GM23338 (cell line): Measurements from ENCODE around the gene IFNA17. TPM values are rescaled to one million over a fixed set of nuclear protein-coding genes. Genes with fewer than 3 reads are reported as not detected.

Experiments
- ATAC-seq: fragments of 200-7000 bp; cut with Tn5 transposase; 3 replicates; pipeline ENCODE4 v1.9.1; 2020
- DNase-seq: peaks from one replicate; pipeline ENCODE4 v3.0.0-alpha.2; 2015; ENCODE audit warnings: low spot score
- H2AFZ ChIP-seq: fragments of 200-600 bp; sonication (generic); 2 replicates; pipeline ENCODE4 v1.8.0; 2016; ENCODE audit warnings: antibody characterized with exemption, mild to moderate bottlenecking, moderate library complexity
- H3F3A ChIP-seq: fragments of 200-600 bp; sonication (generic); replicated peaks from 2 replicates; pipeline ENCODE4 v1.8.0; 2017; ENCODE audit warnings: antibody characterized with exemption, mixed run types, low read depth
- H3K27ac ChIP-seq: fragments of 200-600 bp; sonication (generic); 2 replicates; pipeline ENCODE4 v1.6.1; 2016; ENCODE audit warnings: low read depth
- H3K27me3 ChIP-seq: fragments of 200-600 bp; sonication (generic); 2 replicates; pipeline ENCODE4 v1.8.0; 2016; ENCODE audit warnings: mild to moderate bottlenecking, mixed run types, moderate library complexity; ENCODE audit not compliant: insufficient read depth
- H3K36me3 ChIP-seq: fragments of 200-600 bp; sonication (generic); 2 replicates; pipeline ENCODE4 v1.8.0; 2016; ENCODE audit warnings: mild to moderate bottlenecking; ENCODE audit not compliant: insufficient read depth
- H3K4me1 ChIP-seq: fragments of 200-600 bp; sonication (generic); 2 replicates; pipeline ENCODE4 v1.8.0; 2016; ENCODE audit warnings: mild to moderate bottlenecking, moderate library complexity; ENCODE audit not compliant: insufficient read depth
- H3K4me2 ChIP-seq: fragments of 200-600 bp; sonication (generic); 2 replicates; pipeline ENCODE4 v1.7.1; 2017; ENCODE audit warnings: mixed run types
- H3K4me3 ChIP-seq: fragments of 200-600 bp; sonication (generic); 2 replicates; pipeline ENCODE4 v1.6.1; 2016; ENCODE audit warnings: mixed run types
- H3K79me2 ChIP-seq: fragments of 200-600 bp; sonication (generic); replicated peaks from 2 replicates; pipeline ENCODE4 v1.8.0; 2017; ENCODE audit warnings: mild to moderate bottlenecking; ENCODE audit not compliant: insufficient read depth
- H3K9me2 ChIP-seq: fragments of 200-600 bp; sonication (generic); 2 replicates; pipeline ENCODE4 v1.8.0; 2017; ENCODE audit not compliant: insufficient read depth
- H4K20me1 ChIP-seq: fragments of 200-600 bp; sonication (generic); replicated peaks from 2 replicates; pipeline ENCODE4 v1.8.0; 2017; ENCODE audit warnings: mild to moderate bottlenecking; ENCODE audit not compliant: insufficient read depth
- H3K27ac Mint-ChIP-seq: 2 replicates; pipeline ENCODE4 v1.8.0; 2020; ENCODE audit warnings: inconsistent platforms, mild to moderate bottlenecking, moderate library complexity, mixed read lengths
- H3K27me3 Mint-ChIP-seq: 3 replicates; pipeline ENCODE4 v1.8.0; 2022; ENCODE audit warnings: low read depth, mild to moderate bottlenecking, moderate library complexity, mixed read lengths, inconsistent platforms; ENCODE audit not compliant: insufficient read depth, poor library complexity
- H3K36me3 Mint-ChIP-seq: 3 replicates; pipeline ENCODE4 v1.8.0; 2021; ENCODE audit warnings: low read depth, mild to moderate bottlenecking, inconsistent platforms, moderate library complexity, mixed read lengths
- H3K4me1 Mint-ChIP-seq: 3 replicates; pipeline ENCODE4 v1.8.0; 2020; ENCODE audit warnings: mild to moderate bottlenecking, inconsistent platforms, mixed read lengths
- H3K4me3 Mint-ChIP-seq: 3 replicates; pipeline ENCODE4 v1.8.0; 2021; ENCODE audit warnings: moderate library complexity, mild to moderate bottlenecking, inconsistent platforms, mixed read lengths
- H3K9me3 Mint-ChIP-seq: 3 replicates; pipeline ENCODE4 v1.8.0; 2020; ENCODE audit warnings: moderate library complexity, mild to moderate bottlenecking, inconsistent platforms, mixed read lengths
- CTCF ChIP-seq, 2 experiments: fragments of 200-600 bp in 1 of 2; sonication (generic) in 1 of 2; conservative IDR thresholded peaks; 2 replicates each; pipeline versions ENCODE4 v1.5.1 to v1.6.1; 2016 to 2017; ENCODE audit warnings: antibody characterized with exemption in 2 of 2, low read depth in 2 of 2, mild to moderate bottlenecking in 2 of 2, moderate library complexity in 1 of 2
- POLR2AphosphoS5 ChIP-seq: IDR thresholded peaks from 2 replicates; pipeline ENCODE4 v1.6.1; 2016; ENCODE audit warnings: antibody characterized with exemption, low read depth
- polyA plus RNA-seq: library from polyadenylated mRNA; unstranded; fragments of >200 nt; fragmentation: Nextera tagmentation; extraction: Ambion mirVana; gene quantifications from 2 replicates; pipeline ENCODE4 v1.2.1, GENCODE V29; 2016
- total RNA-seq: library from RNA; depleted of rRNA; stranded (reverse); fragments of >200 nt; shearing (Covaris generic); gene quantifications from 2 replicates; pipeline ENCODE4 v1.2.3, GENCODE V29; 2014
- TF ChIP-seq, protein P1 (sequence below): fragments of 250-450 bp; sonication (Bioruptor Pico); IDR thresholded peaks from 2 replicates; pipeline ENCODE4 v1.5.0; 2020; ENCODE audit warnings: mild to moderate bottlenecking, moderate library complexity

The IFNA17 gene
- total and polyA plus RNA-seq, 2 experiments from 2014 or later: not detected

GRCh38 chr9:21251638-21252037 lies 23.6 kb upstream of the IFNA17 start (continued):
- TF ChIP-seq, protein P1, sequence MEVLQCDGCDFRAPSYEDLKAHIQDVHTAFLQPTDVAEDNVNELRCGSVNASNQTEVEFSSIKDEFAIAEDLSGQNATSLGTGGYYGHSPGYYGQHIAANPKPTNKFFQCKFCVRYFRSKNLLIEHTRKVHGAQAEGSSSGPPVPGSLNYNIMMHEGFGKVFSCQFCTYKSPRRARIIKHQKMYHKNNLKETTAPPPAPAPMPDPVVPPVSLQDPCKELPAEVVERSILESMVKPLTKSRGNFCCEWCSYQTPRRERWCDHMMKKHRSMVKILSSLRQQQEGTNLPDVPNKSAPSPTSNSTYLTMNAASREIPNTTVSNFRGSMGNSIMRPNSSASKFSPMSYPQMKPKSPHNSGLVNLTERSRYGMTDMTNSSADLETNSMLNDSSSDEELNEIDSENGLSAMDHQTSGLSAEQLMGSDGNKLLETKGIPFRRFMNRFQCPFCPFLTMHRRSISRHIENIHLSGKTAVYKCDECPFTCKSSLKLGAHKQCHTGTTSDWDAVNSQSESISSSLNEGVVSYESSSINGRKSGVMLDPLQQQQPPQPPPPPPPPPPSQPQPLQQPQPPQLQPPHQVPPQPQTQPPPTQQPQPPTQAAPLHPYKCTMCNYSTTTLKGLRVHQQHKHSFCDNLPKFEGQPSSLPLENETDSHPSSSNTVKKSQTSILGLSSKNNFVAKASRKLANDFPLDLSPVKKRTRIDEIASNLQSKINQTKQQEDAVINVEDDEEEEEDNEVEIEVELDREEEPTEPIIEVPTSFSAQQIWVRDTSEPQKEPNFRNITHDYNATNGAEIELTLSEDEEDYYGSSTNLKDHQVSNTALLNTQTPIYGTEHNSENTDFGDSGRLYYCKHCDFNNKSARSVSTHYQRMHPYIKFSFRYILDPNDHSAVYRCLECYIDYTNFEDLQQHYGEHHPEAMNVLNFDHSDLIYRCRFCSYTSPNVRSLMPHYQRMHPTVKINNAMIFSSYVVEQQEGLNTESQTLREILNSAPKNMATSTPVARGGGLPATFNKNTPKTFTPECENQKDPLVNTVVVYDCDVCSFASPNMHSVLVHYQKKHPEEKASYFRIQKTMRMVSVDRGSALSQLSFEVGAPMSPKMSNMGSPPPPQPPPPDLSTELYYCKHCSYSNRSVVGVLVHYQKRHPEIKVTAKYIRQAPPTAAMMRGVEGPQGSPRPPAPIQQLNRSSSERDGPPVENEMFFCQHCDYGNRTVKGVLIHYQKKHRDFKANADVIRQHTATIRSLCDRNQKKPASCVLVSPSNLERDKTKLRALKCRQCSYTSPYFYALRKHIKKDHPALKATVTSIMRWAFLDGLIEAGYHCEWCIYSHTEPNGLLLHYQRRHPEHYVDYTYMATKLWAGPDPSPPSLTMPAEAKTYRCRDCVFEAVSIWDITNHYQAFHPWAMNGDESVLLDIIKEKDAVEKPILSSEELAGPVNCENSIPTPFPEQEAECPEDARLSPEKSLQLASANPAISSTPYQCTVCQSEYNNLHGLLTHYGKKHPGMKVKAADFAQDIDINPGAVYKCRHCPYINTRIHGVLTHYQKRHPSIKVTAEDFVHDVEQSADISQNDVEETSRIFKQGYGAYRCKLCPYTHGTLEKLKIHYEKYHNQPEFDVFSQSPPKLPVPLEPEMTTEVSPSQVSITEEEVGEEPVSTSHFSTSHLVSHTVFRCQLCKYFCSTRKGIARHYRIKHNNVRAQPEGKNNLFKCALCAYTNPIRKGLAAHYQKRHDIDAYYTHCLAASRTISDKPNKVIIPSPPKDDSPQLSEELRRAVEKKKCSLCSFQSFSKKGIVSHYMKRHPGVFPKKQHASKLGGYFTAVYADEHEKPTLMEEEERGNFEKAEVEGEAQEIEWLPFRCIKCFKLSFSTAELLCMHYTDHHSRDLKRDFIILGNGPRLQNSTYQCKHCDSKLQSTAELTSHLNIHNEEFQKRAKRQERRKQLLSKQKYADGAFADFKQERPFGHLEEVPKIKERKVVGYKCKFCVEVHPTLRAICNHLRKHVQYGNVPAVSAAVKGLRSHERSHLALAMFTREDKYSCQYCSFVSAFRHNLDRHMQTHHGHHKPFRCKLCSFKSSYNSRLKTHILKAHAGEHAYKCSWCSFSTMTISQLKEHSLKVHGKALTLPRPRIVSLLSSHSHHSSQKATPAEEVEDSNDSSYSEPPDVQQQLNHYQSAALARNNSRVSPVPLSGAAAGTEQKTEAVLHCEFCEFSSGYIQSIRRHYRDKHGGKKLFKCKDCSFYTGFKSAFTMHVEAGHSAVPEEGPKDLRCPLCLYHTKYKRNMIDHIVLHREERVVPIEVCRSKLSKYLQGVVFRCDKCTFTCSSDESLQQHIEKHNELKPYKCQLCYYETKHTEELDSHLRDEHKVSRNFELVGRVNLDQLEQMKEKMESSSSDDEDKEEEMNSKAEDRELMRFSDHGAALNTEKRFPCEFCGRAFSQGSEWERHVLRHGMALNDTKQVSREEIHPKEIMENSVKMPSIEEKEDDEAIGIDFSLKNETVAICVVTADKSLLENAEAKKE (CRISPR knock-in tag): no peak

DNA sequence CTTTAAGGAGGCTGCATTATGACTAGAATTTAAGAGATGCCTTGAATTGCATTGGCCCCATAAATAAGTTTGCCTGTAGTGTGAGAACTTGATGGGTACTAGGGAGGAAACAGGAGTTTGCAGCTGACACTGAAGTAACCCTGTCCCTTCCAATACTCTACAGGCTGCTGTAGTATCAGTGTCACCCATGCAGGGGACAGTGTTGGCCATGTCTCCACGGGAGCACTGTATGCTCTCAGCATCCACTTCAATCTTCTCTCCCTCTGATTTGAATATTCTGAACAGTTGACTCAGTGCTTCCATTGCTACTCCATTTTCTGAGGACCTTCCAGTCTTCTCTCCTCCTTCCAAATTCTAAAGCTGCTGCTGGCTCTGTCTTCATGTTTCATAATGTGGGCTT lies 23.2 kb upstream of the IFNA17 start:
- ATAC-seq: peak; percentile 73
- Mint-ChIP-seq H3K9me3 (no peaks in the 10 kb centered on the region), H3K27me3 (peaks cover 3% of the 10 kb centered on the region), H3K27ac (no peak overlapping the region), H3K36me3 (no peaks in the 10 kb centered on the region), H3K4me1 (peaks cover 18% of the 10 kb centered on the region), H3K4me3 (no peak overlapping the region)
- Histone ChIP-seq H3F3A (no peaks in the 10 kb centered on the region), H3K9me2 (no peaks in the 10 kb centered on the region), H3K27ac (no peak overlapping the region), H3K4me1 (peaks cover 8% of the 10 kb centered on the region), H3K4me3 (no peak overlapping the region), H4K20me1 (no peaks in the 10 kb centered on the region), H3K4me2 (peak overlapping the region; percentile 64), H3K79me2 (no peaks in the 10 kb centered on the region), H2AFZ (0 out of 2 replicates have a peak overlapping the region, but pooled peaks have one; percentile 48), H3K27me3 (peaks cover 11% of the 10 kb centered on the region; the same call in 1 of the 2 replicates), H3K36me3 (no peaks in the 10 kb centered on the region)
- TF ChIP-seq POLR2AphosphoS5 (no peak), CTCF (conservative IDR thresholded peaks at IDR 0.05; ENCODE audit: low read depth in 2 of 2) (peak in 1 of 2 experiments; percentile 10; a peak in 1 of 4 replicates)
- DNase-seq: peak; percentile 8
